GM12878 (cell line): ENCODE measurements around the gene HTR1D. TPM values are rescaled to one million over a fixed set of nuclear protein-coding genes. Genes with fewer than 3 reads are reported as not detected.

Experiments
- HDAC6 ChIP-seq: fragments of 200-600 bp; sonication (generic); IDR thresholded peaks from one replicate; pipeline ENCODE4 v1.8.0; 2017; ENCODE audit warnings: antibody characterized with exemption; ENCODE audit not compliant: unreplicated experiment
- HDGF ChIP-seq: fragments of 450-650 bp; IDR thresholded peaks from 2 replicates; pipeline ENCODE4 v1.6.1; 2016; ENCODE audit warnings: antibody characterized with exemption
- MYC ChIP-seq: IDR thresholded peaks from 2 replicates; pipeline ENCODE4 v1.6.1; 2011; ENCODE audit warnings: mild to moderate bottlenecking, low read length, moderate library complexity, inconsistent platforms; ENCODE audit not compliant: insufficient read depth, insufficient replicate concordance, insufficient read length, severe bottlenecking
- NR2C1 ChIP-seq: fragments of 450-650 bp; IDR thresholded peaks from 2 replicates; pipeline ENCODE4 v1.6.1; 2017; ENCODE audit warnings: antibody characterized with exemption, mild to moderate bottlenecking, moderate library complexity
- SMARCA5 ChIP-seq: fragments of 450-650 bp; IDR thresholded peaks from 2 replicates; pipeline ENCODE4 v1.6.1; 2017; ENCODE audit warnings: mild to moderate bottlenecking
- YY1 ChIP-seq: IDR thresholded peaks from 2 replicates; pipeline ENCODE4 v1.6.1; 2011; ENCODE audit warnings: low read depth, mild to moderate bottlenecking, low read length
- ZNF384 ChIP-seq: IDR thresholded peaks from 2 replicates; pipeline ENCODE4 v1.6.1; 2012; ENCODE audit warnings: low read depth, mild to moderate bottlenecking, low read length, improper control_type of control experiment, borderline replicate concordance
- polyA plus RNA-seq, 11 experiments: library from polyadenylated mRNA; depleted of rRNA in 4 of 11; unstranded in 6 of 11; stranded (reverse) in 5 of 11; fragments of >200 nt; fragmentation: Nextera tagmentation in 4 of 11; fragmentation: Illumina TruSeq in 1 of 11; extraction: Ambion mirVana in 4 of 11; extraction: Trizol in 1 of 11; gene quantifications; 1 replicate in 1 of 11; 2 replicates in 10 of 11; pipeline versions ENCODE4 v1.2.1 to v1.2.3, GENCODE V29; 2011 to 2016; ENCODE audit warnings: inconsistent platforms in 2 of 11, missing spikeins in 2 of 11, low read depth in 1 of 11
- total RNA-seq, 4 experiments: library from RNA; depleted of rRNA in 3 of 4; stranded (reverse); fragments of >200 nt in 3 of 4; fragmentation: Illumina TruSeq in 1 of 4; extraction: Trizol in 1 of 4; gene quantifications; 2 replicates each; pipeline versions ENCODE4 v1.2.1 to v1.2.3, GENCODE V29; 2013 to 2021
- TF ChIP-seq, protein P1 (sequence below): fragments of 450-650 bp; IDR thresholded peaks from 2 replicates; pipeline ENCODE4 v1.6.1; 2017; ENCODE audit warnings: mild to moderate bottlenecking, moderate library complexity
- TF ChIP-seq, protein P2 (sequence below): fragments of 450-650 bp; IDR thresholded peaks from 2 replicates; pipeline ENCODE4 v1.6.1; 2017; ENCODE audit warnings: antibody characterized with exemption, mild to moderate bottlenecking, moderate library complexity

HTR1D gene
- total and polyA plus RNA-seq, 10 of the 15 experiments (the other 5 are each of a cell fraction or from before 2014, with no cell fraction given) = 0.07 TPM; not detected in 9

DNA sequence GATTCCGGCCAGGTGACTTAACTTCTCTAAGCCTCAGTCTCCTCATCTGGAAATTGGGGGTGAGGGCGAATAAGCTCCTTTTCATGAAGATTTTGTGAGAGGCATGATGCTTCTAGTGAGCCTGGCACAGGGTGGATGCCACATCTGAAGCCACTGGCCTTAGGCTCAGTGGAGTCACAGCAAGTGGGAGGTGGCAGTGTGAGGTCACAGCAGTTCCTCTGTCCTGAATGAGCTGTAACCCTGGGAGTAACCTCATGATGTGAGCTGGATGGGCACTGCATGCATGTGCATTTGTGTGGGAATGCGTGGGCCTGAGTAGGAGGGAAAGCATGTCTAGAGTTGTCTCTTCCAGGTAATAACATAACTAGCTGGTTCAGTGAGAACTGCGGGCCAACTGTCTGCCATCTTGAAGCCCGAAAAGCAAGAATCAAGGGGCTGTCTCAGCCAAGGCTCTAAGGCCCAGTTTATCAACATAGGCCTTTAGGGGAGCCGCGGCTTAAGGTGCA lies 27.0 kb upstream of the HTR1D start (continued):
- TF ChIP-seq, protein P1, sequence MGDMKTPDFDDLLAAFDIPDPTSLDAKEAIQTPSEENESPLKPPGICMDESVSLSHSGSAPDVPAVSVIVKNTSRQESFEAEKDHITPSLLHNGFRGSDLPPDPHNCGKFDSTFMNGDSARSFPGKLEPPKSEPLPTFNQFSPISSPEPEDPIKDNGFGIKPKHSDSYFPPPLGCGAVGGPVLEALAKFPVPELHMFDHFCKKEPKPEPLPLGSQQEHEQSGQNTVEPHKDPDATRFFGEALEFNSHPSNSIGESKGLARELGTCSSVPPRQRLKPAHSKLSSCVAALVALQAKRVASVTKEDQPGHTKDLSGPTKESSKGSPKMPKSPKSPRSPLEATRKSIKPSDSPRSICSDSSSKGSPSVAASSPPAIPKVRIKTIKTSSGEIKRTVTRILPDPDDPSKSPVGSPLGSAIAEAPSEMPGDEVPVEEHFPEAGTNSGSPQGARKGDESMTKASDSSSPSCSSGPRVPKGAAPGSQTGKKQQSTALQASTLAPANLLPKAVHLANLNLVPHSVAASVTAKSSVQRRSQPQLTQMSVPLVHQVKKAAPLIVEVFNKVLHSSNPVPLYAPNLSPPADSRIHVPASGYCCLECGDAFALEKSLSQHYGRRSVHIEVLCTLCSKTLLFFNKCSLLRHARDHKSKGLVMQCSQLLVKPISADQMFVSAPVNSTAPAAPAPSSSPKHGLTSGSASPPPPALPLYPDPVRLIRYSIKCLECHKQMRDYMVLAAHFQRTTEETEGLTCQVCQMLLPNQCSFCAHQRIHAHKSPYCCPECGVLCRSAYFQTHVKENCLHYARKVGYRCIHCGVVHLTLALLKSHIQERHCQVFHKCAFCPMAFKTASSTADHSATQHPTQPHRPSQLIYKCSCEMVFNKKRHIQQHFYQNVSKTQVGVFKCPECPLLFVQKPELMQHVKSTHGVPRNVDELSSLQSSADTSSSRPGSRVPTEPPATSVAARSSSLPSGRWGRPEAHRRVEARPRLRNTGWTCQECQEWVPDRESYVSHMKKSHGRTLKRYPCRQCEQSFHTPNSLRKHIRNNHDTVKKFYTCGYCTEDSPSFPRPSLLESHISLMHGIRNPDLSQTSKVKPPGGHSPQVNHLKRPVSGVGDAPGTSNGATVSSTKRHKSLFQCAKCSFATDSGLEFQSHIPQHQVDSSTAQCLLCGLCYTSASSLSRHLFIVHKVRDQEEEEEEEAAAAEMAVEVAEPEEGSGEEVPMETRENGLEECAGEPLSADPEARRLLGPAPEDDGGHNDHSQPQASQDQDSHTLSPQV = no peak
- TF ChIP-seq MYC (no peak), SMARCA5 (no peak), NR2C1 (no peak), YY1 (no peak), HDGF (no peak), ZNF384 (no peak), HDAC6 (no peak)
- TF ChIP-seq, protein P2, sequence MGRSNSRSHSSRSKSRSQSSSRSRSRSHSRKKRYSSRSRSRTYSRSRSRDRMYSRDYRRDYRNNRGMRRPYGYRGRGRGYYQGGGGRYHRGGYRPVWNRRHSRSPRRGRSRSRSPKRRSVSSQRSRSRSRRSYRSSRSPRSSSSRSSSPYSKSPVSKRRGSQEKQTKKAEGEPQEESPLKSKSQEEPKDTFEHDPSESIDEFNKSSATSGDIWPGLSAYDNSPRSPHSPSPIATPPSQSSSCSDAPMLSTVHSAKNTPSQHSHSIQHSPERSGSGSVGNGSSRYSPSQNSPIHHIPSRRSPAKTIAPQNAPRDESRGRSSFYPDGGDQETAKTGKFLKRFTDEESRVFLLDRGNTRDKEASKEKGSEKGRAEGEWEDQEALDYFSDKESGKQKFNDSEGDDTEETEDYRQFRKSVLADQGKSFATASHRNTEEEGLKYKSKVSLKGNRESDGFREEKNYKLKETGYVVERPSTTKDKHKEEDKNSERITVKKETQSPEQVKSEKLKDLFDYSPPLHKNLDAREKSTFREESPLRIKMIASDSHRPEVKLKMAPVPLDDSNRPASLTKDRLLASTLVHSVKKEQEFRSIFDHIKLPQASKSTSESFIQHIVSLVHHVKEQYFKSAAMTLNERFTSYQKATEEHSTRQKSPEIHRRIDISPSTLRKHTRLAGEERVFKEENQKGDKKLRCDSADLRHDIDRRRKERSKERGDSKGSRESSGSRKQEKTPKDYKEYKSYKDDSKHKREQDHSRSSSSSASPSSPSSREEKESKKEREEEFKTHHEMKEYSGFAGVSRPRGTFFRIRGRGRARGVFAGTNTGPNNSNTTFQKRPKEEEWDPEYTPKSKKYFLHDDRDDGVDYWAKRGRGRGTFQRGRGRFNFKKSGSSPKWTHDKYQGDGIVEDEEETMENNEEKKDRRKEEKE = no peak
